ENCODE results near the gene MEGF6.

GRCh38 chr1:3516911-3517675, 94.2 kb downstream of the MEGF6 start:
- TF ChIP-seq CTCF (IDR thresholded peaks at IDR 0.05; ENCODE audit: low read depth, low read length, poor library complexity, severe bottlenecking) (no peak), EZH2phosphoT487 (IDR thresholded peaks at IDR 0.05; ENCODE audit: borderline replicate concordance, low read length) (no peak)
